Activated naive CD4-positive, alpha-beta T cell treated with Interleukin-2 at 50 U/mL for 16 hours (primary cell): ENCODE measurements around the gene DCLK2.

Experiments
- DNase-seq: peaks from one replicate; pipeline ENCODE4 v3.0.0-alpha.2; 2020

Gene DCLK2

GRCh38 chr4:150078041-150078578, at the start of gene DCLK2:
Gene DCLK2 (plus strand): TSS chr4:150078445. CDS start chr4:150079028, 583 bp downstream.
- no peak for DNase-seq

DNA sequence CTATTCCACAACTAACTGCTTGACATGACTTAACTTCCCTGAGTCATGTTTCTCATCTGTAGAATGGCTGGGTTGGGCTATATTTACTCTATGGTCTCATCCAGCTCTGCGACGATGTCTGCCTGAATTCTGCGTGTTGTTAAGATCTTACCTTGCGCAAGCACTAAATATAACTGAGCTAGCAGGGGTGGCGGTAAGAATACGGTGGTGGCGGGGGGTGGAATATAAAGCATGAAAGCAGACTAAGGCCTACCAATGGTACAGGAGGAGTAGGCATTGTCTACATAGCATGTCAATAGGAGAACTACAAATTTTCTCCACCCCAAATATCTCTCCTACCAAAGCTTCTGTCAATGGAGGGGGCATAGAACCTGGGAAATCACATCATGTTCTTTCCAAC, 45.7 kb upstream of the DCLK2 start:
- no peak for DNase-seq

- DNase-seq: no peak
Measured at GRCh38 chr4:150033081-150033480, 45.2 kb upstream of the DCLK2 start.

- DNase-seq: no peak
Measured at GRCh38 chr4:150033901-150034300, 44.3 kb upstream of the DCLK2 start.

DNA sequence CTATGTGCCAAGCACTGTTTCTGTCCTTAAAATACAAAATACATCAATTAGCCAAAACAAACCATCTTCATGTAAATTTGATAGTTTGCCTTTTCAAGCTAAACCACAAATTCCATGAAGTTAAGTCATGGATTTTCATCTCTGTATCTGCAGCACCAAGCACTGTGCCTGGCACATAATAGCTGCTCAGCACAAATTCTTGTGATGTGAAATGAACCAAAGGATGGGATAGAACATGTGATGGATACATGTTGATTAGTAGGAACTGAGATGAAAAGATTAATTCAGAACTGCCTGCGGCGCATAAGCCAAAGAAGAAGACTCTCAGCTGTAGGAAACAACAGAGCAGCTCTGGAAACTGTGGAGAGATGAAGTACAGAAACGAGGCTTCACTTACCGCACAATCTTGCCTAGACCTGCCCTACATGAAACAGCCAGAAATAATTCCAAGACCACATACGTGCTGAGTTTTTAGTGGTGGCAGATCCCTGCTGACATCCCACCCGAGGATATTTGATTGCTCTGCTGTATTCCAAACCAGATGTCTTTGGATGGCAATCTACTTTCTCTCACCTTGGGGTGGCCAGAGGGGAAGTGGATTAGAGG, 40.9 kb upstream of the DCLK2 start:
- DNase-seq: no peak

DNA sequence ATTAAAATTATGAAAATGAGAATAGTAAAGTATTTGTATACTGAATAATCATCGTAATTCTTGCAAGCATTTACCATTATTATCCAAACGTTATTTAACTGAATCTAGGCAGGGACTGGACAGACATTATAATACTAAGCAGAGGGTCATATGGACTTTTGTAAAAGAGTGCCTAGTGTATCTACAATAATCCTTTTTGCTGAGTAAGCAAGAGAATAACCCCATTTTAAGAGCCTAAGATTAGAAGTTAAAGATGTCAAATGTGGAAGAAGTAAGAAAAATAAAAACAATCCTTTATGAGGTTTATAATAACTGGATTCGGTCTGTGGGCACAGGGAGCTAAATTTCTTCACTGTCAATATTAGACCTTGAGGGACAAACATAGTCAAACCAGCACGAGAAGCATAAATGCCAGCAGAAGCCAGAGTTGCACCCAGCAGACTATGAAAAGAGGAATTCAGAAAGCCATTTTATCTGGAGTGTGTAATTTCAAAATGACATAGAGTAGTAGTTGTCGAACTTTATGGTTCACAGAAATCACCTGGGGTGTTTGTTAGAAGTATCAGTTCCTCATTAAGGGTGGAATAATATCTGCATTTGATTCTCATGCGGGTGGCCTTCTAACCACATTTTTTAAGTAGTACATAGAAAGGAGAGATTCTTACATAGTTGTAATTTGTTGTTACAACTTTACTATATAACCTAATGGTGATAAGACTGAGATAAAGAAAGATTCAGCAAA, 39.7 kb upstream of the DCLK2 start:
- DNase-seq: no peak

GRCh38 chr4:150039274-150040127, 38.7 kb upstream of the DCLK2 start:
- DNase-seq: no peak

- no peak for DNase-seq
Measured at GRCh38 chr4:150044517-150044916, 33.7 kb upstream of the DCLK2 start.

- no peak for DNase-seq
Measured at GRCh38 chr4:150045410-150045809, 32.8 kb upstream of the DCLK2 start.

- DNase-seq: no peak
Measured at GRCh38 chr4:150046728-150047217, 31.5 kb upstream of the DCLK2 start.

DNA sequence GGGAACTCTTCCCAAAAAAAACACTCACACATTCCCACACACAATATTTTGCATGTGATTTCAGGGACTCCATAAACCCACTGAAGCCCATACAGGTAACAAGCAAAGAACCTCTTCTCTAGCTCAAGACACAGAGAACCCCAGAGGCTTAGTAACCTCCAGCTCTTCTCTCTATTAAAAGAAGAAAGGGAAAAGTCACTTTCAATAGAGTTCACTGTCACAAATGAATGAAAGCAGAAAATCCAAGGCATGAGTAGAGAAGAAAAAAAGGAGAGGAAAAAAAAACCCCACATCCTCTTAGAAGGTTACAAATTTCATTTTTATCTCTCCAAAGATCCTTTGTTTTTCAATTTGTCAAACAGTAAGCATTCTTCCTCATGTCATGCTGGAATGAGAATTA, 30.7 kb upstream of the DCLK2 start:
- no peak for DNase-seq

DNA sequence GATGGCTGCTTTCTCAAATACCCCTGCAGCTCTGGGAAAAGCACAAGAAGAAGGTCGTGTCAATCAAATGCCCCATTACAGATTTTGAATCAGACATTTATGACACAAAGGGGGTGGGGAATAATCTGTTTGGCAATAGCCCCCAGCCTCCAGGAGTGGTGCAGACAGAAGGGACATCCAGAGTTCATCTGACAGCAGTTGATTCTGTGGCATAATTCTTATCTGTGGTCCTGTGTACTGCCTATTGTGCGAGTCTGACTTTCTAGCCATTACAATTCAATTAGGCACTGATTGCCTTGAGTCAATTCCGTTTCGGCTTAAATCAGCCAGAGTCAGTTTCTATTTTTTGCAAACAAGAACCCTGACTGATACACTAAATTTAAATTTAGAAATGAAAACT, 28.6 kb upstream of the DCLK2 start:
- no peak for DNase-seq

DNA sequence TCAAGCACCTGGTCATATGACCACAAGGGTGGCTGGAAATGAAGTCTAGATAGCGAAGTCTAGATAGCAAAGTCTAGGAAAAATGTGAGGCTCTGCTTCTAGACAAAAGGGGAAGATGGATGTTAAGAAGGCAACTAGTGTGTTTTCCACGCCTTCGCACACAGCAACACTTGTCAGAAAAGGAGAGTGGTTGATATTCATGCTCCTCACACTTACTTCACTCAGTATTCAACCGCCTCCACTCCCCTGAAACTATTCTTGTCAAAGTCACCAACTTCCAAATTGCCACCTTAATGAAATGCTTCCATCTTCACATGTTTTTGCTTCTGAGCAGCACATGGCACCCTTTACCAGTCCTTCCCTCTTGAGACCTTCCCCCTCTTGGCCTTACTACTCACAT, 27.7 kb upstream of the DCLK2 start:
- DNase-seq: no peak

DNA sequence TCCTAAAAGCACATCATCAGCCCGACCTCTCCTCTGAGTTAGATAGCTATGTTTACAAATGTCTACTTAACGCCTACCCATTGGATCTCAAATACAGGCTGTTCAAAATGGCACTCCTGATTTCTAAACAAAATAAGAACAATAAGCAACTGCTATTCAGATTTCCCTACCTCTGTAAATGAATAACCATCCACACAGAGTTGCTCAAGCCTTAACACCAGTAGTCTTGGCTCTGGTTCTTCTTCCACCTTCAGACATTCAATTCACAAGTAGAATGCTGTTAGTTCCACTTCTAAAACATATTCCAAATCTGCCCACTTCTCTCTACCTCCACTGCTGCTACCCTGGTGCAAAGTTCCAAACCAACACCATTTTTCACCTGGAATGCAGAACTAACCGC, 27.1 kb upstream of the DCLK2 start:
- no peak for DNase-seq

- DNase-seq: no peak
Measured at GRCh38 chr4:150055467-150055866, 22.8 kb upstream of the DCLK2 start.

- DNase-seq: no peak
Measured at GRCh38 chr4:150056569-150056968, 21.7 kb upstream of the DCLK2 start.

- no peak for DNase-seq
Measured at GRCh38 chr4:150061086-150061776, 17.0 kb upstream of the DCLK2 start.

- DNase-seq: no peak
Measured at GRCh38 chr4:150063128-150063527, 15.1 kb upstream of the DCLK2 start.

DNA sequence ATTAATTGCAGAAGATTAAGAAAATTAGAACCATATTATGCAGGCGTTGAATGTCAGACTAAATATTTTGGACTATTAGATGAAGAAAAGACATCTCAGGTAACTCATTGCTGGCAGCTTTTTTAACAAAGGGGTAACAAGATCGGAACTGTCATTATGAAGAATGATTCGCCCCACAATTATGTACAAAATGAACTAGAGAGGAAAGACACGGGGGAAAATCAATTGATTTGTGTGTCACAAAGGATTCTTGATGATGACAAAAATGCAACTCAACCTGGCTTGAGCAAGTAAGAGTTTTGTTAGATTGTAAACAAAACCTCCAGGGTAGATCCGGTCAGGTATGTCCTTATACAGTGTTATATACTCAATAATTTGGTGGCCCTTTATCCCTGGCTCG, 12.5 kb upstream of the DCLK2 start:
- DNase-seq: no peak

GRCh38 chr4:150067859-150068258, 10.4 kb upstream of the DCLK2 start:
- DNase-seq: no peak

DNA sequence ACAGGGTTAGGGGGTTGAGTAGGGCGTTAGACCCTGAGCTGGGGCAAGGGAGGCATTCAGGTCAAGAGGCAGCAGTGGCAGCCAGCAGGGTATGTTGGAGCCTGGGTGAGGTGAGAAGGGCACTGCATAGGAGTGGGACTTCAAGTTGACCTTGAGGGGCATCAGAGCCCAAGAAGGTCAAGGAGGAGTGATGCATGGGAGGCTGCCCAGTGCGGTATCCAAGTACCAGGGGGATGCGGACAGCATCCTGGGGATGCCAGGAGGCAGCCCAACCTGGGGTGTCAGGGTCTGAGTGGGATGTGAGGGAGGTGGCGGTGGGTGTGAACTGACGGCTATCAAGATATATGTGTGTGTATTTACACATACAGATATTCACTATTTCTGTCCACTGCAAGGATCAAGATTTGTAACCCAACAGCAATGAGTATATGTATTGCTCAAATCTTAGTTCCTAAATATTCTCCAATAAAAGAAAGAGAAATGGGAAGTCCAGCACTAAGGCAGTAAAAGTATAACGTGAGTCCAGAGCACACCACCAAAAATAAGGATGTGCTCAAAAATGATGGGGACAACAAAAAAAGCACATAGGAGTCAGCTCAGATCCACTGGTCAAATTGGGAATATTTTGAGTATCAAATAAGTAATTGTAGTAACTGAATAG, 9.8 kb upstream of the DCLK2 start:
- no peak for DNase-seq

- DNase-seq: no peak
Measured at GRCh38 chr4:150069353-150069752, 8.9 kb upstream of the DCLK2 start.
